Measurements from ENCODE around the gene GPI.
A peak's percentile ranks its signal among the peaks of the same experiment; 100 is the strongest.

Gene GPI

GRCh38 chr19:34405892-34406660 lies 41.1 kb downstream of the GPI start:
- TF ChIP-seq TAF1 (IDR thresholded peaks at IDR 0.05; ENCODE audit: low read depth, low read length) (no peak), SPI1 (IDR thresholded peaks at IDR 0.05; ENCODE audit: low read depth, low read length) (no peak), POLR2AphosphoS5 (IDR thresholded peaks at IDR 0.05; ENCODE audit: low read depth, low read length) (no peak), POU2F2 (IDR thresholded peaks at IDR 0.05; ENCODE audit: low read depth, low read length) (no peak), PAX5 (IDR thresholded peaks at IDR 0.05; ENCODE audit: insufficient read depth, low read length, severe bottlenecking) (no peak), POLR2A (IDR thresholded peaks at IDR 0.05; ENCODE audit: low read depth, low read length) (no peak)
- no peak for FAIRE-seq
- DNase-seq (ENCODE audit: insufficient read length, low spot score), result no peak

- no peak for FAIRE-seq
- DNase-seq (ENCODE audit: insufficient read length, low spot score), result no peak
- TF ChIP-seq POLR2A (IDR thresholded peaks at IDR 0.05; ENCODE audit: low read depth, low read length) (no peak), TAF1 (IDR thresholded peaks at IDR 0.05; ENCODE audit: low read depth, low read length) (no peak), POLR2AphosphoS5 (IDR thresholded peaks at IDR 0.05; ENCODE audit: low read depth, low read length) (no peak), PAX5 (IDR thresholded peaks at IDR 0.05; ENCODE audit: insufficient read depth, low read length, severe bottlenecking) (no peak), POU2F2 (IDR thresholded peaks at IDR 0.05; ENCODE audit: low read depth, low read length) (no peak), SPI1 (IDR thresholded peaks at IDR 0.05; ENCODE audit: low read depth, low read length) (no peak)
These were observed 43.4 kb downstream of the GPI start for GRCh38 chr19:34408411-34408810.

GRCh38 chr19:34409189-34410164 lies 44.5 kb downstream of the GPI start:
- peak; percentile 76 for FAIRE-seq
- TF ChIP-seq POLR2AphosphoS5 (IDR thresholded peaks at IDR 0.05; ENCODE audit: low read depth, low read length), result no peak
- peak; percentile 87 for TF ChIP-seq SPI1 (IDR thresholded peaks at IDR 0.05; ENCODE audit: low read depth, low read length)

GRCh38 chr19:34411216-34411615 lies 46.2 kb downstream of the GPI start:
- FAIRE-seq (no peak), DNase-seq (ENCODE audit: insufficient read length, low spot score) (no peak)
- TF ChIP-seq POLR2A (IDR thresholded peaks at IDR 0.05; ENCODE audit: low read depth, low read length) (no peak), PAX5 (IDR thresholded peaks at IDR 0.05; ENCODE audit: insufficient read depth, low read length, severe bottlenecking) (no peak), POLR2AphosphoS5 (IDR thresholded peaks at IDR 0.05; ENCODE audit: low read depth, low read length) (no peak), SPI1 (IDR thresholded peaks at IDR 0.05; ENCODE audit: low read depth, low read length) (no peak)

More at GRCh38 chr19:34409189-34410164, 44.5 kb downstream of the GPI start:
- DNase-seq (ENCODE audit: insufficient read length, low spot score), result no peak

- DNase-seq (ENCODE audit: insufficient read length, low spot score) (no peak), FAIRE-seq (no peak)
- no peak for TF ChIP-seq PAX5 (IDR thresholded peaks at IDR 0.05; ENCODE audit: insufficient read depth, low read length, severe bottlenecking)
- no peak for TF ChIP-seq TAF1 (IDR thresholded peaks at IDR 0.05; ENCODE audit: low read depth, low read length)
- no peak for TF ChIP-seq POLR2AphosphoS5 (IDR thresholded peaks at IDR 0.05; ENCODE audit: low read depth, low read length)
- TF ChIP-seq POU2F2 (IDR thresholded peaks at IDR 0.05; ENCODE audit: low read depth, low read length), result no peak
- no peak for TF ChIP-seq POLR2A (IDR thresholded peaks at IDR 0.05; ENCODE audit: low read depth, low read length)
- TF ChIP-seq SPI1 (IDR thresholded peaks at IDR 0.05; ENCODE audit: low read depth, low read length), result no peak
These were observed 51.1 kb downstream of the GPI start for GRCh38 chr19:34416021-34416545.

GRCh38 chr19:34418300-34418699 lies 53.3 kb downstream of the GPI start:
- TF ChIP-seq SPI1 (IDR thresholded peaks at IDR 0.05; ENCODE audit: low read depth, low read length), result no peak
- no peak for TF ChIP-seq POLR2A (IDR thresholded peaks at IDR 0.05; ENCODE audit: low read depth, low read length)
- TF ChIP-seq TAF1 (IDR thresholded peaks at IDR 0.05; ENCODE audit: low read depth, low read length), result no peak
- TF ChIP-seq POU2F2 (IDR thresholded peaks at IDR 0.05; ENCODE audit: low read depth, low read length), result no peak
- TF ChIP-seq PAX5 (IDR thresholded peaks at IDR 0.05; ENCODE audit: insufficient read depth, low read length, severe bottlenecking), result no peak
- TF ChIP-seq POLR2AphosphoS5 (IDR thresholded peaks at IDR 0.05; ENCODE audit: low read depth, low read length), result no peak
- DNase-seq (ENCODE audit: insufficient read length, low spot score) (no peak), FAIRE-seq (no peak)

GRCh38 chr19:34426096-34426661 lies 61.2 kb downstream of the GPI start:
- no peak for FAIRE-seq
- no peak for DNase-seq (ENCODE audit: insufficient read length, low spot score)
- TF ChIP-seq TAF1 (IDR thresholded peaks at IDR 0.05; ENCODE audit: low read depth, low read length) (no peak), POLR2A (IDR thresholded peaks at IDR 0.05; ENCODE audit: low read depth, low read length) (no peak), SPI1 (IDR thresholded peaks at IDR 0.05; ENCODE audit: low read depth, low read length) (no peak), PAX5 (IDR thresholded peaks at IDR 0.05; ENCODE audit: insufficient read depth, low read length, severe bottlenecking) (no peak), POU2F2 (IDR thresholded peaks at IDR 0.05; ENCODE audit: low read depth, low read length) (no peak), POLR2AphosphoS5 (IDR thresholded peaks at IDR 0.05; ENCODE audit: low read depth, low read length) (no peak)

GRCh38 chr19:34428549-34429285 lies 63.7 kb downstream of the GPI start:
- FAIRE-seq (peak; percentile 80), DNase-seq (ENCODE audit: insufficient read length, low spot score) (peak; percentile 13)
- TF ChIP-seq POLR2AphosphoS5 (IDR thresholded peaks at IDR 0.05; ENCODE audit: low read depth, low read length) (peak; percentile 41; the same call in 1 of the 2 replicates), PAX5 (IDR thresholded peaks at IDR 0.05; ENCODE audit: insufficient read depth, low read length, severe bottlenecking) (no peak)

Data from GM12891 (cell line).